Measurements from ENCODE around the gene PASK.

GRCh38 chr2:241069821-241070281 is 79.4 kb downstream of the PASK start:
- TF ChIP-seq EZH2 (IDR thresholded peaks at IDR 0.05; ENCODE audit: low read length) (no peak), CTCF (optimal IDR thresholded peaks at IDR 0.05 in 1 of 3, IDR thresholded peaks at IDR 0.05 in 1 of 3, conservative IDR thresholded peaks at IDR 0.05 in 1 of 3; ENCODE audit: extremely low read depth in 1 of 3, insufficient read depth in 2 of 3, low read length in 3 of 3) (no peak)
